EH (cell line): ENCODE data around the gene STARD6.
A peak's percentile ranks its signal among the peaks of the same experiment; 100 is the strongest.
"Not testable (repeated sequence)": the region's sequence is repeated elsewhere in the genome, so short reads cannot be mapped to it uniquely, and the experiment has no call there.

Source experiments
- DNase-seq: peaks from one replicate; pipeline ENCODE4 v3.0.0-alpha.2; 2015; ENCODE audit warnings: low read depth

Gene STARD6

DNA sequence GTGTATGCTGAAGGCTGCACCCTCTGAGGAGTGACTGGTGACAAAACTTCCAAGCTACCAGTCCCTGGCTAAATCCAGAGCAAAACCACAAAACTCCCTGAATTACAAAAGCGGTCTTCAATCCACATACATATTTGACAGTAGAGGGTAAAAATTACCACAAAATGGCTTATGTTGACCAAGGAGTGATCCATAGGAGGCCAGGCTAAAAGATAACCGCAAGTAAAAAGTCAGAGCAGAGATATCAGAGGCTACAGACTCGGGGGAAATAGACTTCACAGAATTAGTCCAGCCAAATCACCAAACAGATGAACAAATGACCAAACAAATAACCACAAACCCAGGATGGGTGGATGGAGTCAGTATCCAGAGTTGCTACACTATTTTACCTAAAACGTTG is 19.4 kb downstream of the STARD6 start:
- no peak for DNase-seq

DNA sequence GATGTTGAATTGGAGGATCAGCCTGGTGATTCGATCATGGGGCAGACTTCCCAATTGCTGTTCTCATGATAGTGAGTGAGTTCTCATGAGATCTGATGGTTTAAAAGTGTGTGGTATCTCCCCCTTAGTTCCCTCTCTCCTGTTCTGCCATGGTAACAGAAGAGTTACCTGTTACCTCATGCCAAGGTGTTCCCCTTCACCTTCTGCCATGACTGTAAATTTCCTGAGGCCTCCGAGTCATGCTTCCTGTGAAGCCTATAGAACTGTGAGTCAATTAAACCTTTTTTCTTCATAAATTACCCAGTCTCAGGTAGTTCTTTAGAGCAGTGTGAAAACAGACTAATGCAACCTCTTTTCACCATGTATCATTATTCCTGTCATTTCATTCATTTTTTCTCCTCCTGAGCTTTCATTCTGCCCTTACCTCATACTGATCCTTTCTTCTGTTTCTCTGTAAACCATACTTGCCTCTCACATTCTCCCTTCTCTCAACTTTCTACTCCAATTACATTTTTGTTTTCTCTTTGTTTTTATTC is 22.0 kb downstream of the STARD6 start:
- DNase-seq: no peak

DNA sequence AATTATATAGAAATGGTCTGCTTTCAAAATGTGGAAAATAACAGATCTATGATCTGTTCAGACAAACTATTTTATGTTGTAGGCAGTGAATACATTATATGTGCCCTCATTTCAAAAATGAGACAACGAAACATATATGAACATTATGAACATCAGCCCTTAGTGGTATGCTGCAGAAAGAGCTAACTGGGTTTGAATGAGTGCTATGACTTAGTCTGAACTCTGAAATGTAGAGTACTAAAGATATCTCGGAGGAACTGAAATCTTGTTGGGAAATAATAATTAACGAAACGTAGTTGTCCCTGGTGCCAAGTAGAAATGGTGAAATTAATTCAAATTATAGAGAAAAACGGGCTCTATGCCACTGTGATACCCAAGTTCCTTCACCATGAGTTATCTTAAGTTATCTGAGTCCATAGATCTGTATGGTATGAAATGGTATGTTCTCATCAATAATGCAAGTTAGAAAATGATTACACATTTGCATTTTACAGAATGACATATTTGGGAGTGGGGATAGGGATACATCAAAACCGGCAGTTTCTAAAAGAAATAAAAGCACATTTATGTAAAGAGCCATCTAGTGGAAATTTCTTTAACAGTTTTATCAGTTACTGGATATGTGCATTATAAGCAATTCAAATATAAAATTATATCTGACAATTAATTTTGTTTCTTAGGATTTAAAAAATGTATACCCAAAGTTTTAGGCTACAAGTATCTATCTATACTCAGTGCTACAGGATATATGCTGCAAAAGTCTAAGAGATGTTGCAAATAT is 26.7 kb downstream of the STARD6 start:
- no peak for DNase-seq

DNA sequence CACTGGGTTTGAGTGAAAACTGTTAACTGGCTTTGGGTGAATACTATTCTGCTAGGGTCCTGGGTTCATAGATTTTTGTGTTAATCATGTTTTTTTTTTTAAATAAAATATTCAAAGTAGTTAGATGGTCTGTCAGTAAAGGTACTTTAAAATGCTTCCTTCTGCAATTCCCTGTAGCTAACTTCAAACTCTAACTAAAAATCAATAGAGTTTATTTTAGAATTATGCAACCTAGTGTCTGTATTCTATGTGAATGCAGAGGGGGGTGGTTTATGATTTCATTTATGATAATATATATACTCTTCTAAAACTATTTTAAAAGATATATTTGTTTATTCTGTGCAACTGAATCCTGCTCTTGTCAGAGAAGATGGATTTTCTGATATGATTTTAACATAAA is 27.9 kb downstream of the STARD6 start:
- DNase-seq: no peak

DNA sequence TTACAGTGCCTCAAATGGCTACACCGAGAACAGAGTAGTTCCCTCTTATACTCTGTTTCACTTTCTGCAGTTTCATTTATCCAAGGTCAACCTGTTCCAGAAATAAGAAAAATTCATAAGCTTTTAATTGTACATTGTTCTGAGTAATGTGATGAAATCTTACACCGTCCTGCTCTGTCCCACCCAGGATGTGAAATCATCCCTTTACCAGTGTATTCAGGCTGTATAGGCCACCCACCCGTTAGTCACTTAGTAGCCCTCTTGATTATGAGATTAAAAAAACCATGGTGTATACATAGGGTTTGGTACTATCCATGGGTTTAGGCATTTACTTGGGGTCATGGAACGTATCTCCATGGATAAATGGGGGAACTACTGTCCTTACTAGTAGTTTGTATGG is 29.8 kb downstream of the STARD6 start:
- no peak for DNase-seq

DNA sequence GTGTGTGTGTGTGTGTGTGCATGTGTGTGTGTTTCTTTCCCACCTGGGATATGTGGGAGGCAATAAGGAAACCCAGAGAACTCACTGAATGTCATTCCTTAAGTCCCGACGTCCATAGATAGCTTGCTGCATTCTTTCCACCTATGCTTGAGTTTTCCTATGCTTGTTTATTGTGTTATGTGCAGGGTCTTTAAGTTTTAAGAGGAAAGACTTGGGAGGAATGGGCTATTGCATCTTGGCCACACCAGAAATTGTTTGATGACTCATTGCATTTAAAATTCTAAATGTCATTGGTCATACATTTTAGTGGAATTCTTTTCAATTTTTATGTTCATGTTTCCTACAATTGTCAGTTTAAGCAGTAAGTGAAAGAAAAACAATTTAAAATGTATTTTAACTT is 33.7 kb downstream of the STARD6 start:
- peak; percentile 23 for DNase-seq

DNA sequence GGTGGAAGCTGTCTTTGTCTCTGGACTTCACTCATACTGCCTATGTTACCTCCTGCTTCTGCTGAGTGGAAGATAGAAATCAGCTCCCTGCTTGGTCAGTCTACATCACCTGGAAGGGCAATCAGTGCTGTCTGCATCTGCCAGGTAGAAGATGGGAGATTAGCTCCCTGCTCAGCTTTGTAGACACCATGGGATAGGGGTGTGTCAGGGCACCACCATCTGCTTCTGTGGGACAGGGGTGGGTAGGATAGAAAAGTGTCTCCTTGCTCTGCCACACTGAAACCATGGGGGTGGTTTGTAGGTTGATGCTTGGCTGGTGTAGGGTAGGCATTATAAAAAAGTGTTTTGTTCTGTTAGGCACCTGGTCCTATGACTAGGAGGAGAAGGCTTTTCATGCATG is 34.1 kb downstream of the STARD6 start:
- no peak for DNase-seq

DNA sequence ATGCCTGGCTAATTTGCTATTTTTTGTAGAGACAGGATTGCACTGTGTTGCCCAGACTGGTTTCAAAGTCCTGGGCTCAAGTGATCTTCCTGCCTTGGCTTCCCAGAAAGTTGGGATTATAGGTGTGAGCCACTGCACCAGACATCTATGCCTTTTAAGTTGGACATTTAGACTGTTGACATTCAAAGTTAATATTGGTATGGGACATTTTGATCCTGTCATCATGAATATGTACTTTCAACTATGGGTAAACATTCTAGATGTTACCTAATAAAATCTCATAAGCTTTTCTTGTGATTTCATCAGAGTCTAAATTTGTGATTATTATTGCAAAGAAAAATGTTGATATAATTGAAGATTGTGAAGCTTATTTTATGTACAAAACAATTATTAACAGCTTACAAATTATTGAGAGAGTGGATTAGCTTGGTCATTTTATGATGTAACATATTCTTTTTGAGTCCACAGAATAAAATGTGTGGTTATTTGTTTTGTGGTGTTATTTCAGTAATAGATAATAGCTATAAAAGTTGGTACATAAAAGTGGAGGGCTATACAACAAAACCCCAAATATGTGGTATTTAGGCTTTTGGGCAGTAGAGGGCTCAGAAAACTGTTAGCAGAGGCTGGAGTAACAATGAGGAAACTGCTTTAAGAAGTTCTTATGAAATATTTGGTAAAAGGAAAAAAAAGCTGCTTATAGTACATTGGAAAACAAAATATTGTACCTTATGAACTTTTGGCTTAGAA is 41.4 kb downstream of the STARD6 start:
- no peak for DNase-seq

DNA sequence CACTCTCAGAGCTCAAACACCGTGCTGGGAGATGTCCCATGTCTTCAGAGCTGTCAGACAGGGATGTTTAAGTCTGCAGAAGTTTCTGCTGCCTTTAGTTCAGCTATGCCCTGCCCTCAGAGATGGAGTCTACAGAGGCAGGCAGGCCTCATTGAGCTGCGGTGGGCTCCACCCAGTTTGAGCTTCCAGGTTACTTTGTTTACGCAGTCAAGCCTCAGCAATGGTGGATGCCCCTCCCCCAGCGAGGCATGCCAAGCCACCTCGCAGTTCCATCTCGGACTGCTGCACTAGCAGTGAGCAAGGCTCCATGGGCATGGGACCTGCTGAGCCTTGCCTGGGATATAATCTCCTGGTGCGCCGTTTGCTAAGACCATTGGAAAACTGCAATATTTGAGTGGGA is 48.1 kb downstream of the STARD6 start:
- not testable (repeated sequence) for DNase-seq

DNA sequence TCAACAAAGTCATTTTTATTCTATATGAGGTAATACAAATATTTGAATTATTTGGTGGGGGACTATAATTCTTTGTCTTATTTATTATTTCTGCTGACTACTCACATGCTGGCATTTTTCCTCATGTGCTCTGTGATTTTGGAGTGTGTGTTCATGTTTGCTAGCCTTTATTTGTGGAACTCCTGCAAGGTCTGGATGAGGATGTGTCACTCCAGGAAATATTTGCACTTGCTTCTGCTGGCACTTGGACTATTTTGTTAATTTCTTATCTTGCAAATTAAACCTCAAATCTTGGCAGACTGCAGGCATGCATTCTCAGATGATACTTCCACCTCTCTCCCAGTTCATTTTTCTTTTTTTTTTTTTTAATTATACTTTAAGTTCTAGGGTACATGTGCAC is 54.2 kb downstream of the STARD6 start:
- DNase-seq: no peak

DNA sequence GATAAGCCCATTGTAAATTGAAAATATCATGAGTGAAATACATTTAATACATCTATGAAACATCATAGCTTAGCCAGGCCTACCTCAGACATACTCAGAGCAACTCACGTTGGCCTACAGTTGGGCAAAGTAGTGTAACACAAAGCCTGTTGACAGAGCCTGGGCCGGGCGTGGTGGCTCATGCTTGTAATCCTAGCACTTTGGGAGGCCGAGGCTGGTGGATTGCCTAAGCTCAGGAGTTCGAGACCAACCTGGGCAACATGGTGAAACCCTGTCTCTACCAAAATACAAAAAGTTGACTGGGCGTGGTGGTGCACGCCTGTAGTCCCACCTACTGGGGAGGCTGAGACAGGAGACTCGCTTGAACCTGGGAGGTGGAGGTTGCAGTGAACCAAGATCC is 58.7 kb downstream of the STARD6 start:
- DNase-seq: not testable (repeated sequence)

DNA sequence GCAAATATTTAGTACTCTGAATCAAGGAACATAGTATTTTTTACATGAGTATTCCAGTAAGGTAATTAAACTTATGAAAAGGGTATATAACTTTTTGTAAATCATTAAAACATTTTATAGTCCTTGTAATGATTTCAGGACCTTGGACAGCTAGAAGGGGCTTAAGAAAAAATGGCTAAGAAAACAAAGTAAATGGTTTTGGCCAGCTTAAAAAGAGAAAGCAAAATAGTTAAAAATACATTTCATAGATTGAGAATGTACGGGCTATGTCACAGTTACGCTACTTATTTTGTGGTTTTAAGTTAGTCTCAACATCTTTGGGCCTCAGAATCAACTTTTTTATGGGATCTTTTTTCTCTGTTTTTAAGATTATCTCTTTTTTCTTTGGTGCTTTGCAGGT is 61.6 kb downstream of the STARD6 start:
- DNase-seq: peak; percentile 27

DNA sequence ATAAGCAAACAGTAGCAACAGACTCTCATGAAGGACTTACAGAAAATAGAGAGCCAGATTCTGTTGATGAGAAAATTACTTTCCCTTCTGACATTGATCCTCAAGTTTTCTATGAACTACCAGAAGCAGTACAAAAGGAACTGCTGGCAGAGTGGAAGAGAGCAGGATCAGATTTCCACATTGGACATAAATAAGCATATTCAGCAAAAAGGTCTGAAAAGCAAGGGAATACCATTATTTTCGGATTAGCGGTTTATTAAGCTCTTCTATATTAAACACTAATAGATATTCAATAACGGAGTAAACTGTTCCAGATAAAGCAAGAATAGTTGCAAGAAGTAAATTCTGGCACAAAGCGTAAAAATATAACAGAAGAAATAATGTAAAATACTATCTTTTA is 63.4 kb downstream of the STARD6 start:
- DNase-seq: no peak

DNA sequence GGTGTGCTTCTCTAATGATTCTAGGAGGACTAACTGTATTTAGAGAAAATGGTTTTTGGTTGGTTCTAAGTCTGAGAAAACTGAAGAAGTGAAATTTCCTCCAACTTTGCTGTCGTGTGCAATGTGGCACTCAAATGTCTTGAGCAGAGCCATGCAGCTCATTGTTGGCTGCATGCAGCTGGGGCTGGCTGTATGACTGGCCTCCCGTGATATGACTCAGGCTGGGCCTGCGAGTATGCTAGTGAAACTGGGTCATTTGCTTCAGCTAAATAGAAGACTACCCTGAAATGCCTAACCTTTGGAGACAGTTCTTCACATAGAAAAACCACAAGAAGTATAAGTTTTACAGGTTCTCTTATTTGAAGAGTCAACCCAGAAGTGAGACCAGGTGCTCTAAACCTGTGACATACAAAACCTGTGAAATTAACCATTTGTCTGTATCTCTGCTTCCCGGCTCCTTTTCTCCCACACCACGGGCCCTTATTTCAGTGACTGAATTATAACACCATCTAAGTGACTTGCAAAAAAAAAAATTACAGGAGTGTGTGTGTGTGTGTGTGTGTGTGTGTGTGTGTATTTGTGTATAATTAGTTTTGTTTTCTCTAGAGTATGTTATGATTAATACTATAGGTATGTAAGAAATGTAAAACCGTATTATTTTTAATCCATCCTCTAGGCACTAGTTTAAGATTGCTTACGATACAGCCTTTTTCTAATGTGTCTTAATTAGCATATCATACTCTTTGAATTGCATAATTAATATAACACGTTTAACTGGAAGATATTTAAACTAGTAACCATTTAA is 72.5 kb downstream of the STARD6 start:
- peak; percentile 72 for DNase-seq

DNA sequence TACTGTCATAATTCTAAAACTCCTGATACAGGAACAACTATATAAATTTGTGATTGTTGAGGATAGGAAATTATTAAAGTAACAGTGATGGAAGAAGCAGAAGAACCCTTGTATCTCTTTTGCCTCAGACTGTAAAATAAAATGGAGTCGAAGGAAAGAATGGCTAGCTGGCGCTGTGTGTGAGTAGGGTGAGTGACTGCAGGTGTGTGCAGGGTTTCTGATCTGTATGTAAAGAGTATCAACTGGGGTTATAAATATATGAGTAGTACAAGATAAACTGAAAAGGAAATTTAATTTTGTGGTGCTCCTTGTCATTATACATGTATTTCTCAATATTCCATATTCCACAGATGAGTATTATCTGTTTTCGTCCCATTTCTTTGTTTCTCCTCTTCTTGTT is 73.1 kb downstream of the STARD6 start:
- no peak for DNase-seq

DNA sequence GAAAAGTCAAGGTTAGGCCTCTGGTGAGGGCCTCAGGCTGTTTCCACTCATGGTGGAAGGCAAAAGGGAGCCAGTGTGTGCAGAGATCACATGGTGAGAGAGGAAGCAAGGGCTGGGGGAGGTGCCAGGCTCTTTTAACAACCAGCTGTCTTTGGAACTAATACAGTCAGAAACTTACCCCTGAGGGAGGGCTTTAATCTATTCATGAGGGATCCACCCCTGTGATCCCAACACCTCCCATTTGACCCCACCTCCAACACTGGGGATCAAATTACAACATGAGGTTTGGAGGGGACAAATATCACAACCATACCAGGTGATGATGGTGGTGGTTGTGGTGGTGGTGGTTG is 77.5 kb downstream of the STARD6 start:
- no peak for DNase-seq

DNA sequence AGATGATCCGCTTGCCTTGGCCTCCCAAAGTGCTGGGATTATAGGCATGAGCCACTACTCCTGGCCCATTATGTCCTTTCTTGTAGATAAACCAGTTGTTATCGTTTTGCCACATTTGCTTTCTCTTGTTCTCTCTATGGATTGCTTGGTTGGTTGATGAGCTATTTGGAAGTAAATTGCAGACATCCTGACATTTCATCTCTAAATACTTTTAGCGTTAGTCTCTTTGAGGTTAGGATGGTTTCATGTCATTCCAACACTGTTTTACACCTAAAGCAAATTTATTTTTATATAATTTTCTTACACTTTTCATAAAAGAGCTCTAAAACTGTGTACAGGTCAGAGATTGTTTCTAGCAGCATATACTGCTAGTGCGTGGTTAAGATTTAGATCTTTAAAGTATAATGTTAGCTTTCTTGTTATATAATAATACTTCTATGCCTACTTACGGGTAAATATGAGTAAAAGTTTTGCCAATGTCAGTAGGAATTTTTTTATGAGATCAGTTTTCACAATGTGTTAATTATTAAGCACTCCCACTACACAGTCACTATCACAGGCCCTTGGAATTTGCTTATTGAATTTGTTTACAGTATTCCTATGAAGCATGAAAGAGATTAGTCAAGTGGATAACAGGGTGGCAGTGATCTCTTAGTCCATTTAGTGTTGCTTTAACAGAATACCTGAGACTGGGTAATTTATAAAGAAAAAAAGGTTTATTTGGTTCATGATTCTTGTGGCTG is 78.0 kb downstream of the STARD6 start:
- no peak for DNase-seq

DNA sequence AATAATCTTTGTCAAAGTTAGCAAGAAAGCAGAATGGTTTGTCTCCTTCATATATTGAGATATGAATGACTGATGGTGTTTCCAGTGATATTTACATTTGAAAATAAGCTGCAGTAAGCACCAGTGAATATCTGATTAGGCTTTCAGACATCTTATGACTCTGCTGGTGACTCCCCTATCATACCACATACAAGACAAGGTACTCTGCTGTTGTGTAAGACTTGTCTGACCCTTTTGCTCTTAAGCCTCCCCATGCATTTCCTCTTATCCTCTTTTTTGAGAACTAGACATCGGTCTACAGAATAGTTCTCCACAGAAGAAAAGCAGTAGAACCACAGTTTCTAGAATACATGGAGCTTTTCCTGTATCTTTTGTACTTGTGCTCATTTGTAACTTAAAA is 79.0 kb downstream of the STARD6 start:
- DNase-seq: no peak

DNA sequence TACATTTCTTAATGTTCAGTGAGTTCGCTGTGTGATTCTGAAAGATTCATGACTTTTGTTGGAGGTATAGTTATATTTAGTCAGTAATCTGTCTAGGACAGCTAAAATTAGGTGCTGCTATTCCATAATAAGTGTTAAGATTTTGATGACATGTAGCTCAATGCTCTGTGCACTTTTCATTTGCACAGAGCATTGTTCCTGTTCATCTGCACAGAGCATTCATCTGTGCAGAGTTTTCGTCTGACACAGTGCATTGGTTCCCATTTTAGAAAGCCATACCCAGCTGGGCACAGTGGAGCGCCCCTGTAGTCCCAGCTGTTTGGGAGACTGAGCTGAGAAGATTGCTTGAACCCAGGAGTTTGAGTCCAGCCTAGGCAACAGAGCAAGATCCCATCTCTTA is 79.8 kb downstream of the STARD6 start:
- no peak for DNase-seq
